Stimulated activated CD4-positive, alpha-beta T cell treated with anti-CD3 and anti-CD28 coated beads, TNF-alpha, amount 100 ng/mL, for 4 hours (primary cell): ENCODE data around the gene KCND1.
A peak's percentile ranks its signal among the peaks of the same experiment; 100 is the strongest.

Experiments used
- DNase-seq, 3 experiments: peaks; one replicate each; pipeline ENCODE4 v3.0.0-alpha.2; 2020; ENCODE audit warnings: low read depth in 3 of 3

KCND1 gene

DNA sequence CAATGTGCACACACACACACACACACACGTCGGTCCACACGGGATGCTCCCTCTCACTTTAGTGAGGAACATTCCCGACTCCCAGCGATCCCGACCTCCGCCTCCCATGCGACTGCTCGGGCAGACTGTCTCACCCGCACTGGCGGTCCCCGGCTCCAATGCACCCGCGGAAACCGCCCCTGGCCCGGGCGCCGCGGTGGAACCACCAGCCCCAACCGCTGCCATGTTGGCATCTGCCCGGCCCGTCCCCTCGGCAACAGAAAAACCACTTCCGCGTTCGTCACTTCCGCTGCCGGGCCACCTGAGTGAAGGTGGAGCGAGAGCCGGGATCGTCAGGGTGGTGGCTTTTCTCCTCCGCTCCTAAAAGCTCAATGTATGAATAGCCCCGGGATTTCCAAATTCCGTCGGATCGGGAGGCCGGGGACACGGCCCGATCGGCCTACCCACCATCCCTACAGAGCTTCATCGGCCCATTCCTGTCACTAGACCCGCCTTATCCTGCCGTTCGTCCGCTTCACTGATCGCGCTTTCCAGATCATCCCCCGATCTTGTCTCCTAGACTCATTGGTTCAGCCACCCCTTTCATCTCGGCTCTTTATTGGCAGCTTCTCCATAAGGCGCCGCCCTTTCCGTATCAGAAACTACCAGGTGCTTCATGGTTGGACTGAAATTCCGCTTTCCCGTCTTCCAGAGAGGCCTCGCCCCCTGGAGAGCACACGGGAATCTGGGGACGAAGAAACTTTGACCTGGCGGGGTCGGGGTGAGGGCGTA lies 60.0 kb downstream of the KCND1 start, which contains the start of gene SLC35A2:
Gene SLC35A2, minus strand, starts transcription at position 235 of the 771 bp plus-strand sequence. Its CDS starts 10 bp downstream, at position 225.
- peak; percentile 71 to 74 (median 72) for DNase-seq
